Measurements from ENCODE around the gene EDAR.

Gene EDAR

GRCh38 chr2:108934151-108934550 lies 54.9 kb downstream of the EDAR start:
- H3K27ac ChIP-seq = no peak overlapping the region
- TF ChIP-seq CTCF (conservative IDR thresholded peaks at IDR 0.05) = no peak

- TF ChIP-seq CTCF (conservative IDR thresholded peaks at IDR 0.05) = no peak
- H3K27ac ChIP-seq = no peak overlapping the region
Observed at GRCh38 chr2:108933691-108934117, 55.3 kb downstream of the EDAR start.

GRCh38 chr2:108932736-108933332 lies 56.2 kb downstream of the EDAR start:
- no peak for TF ChIP-seq CTCF (conservative IDR thresholded peaks at IDR 0.05)

GRCh38 chr2:108931372-108931771 lies 57.6 kb downstream of the EDAR start:
- no peak overlapping the region for H3K27ac ChIP-seq
- no peak for TF ChIP-seq CTCF (conservative IDR thresholded peaks at IDR 0.05)

More at GRCh38 chr2:108932736-108933332, 56.2 kb downstream of the EDAR start:
- no peak overlapping the region for H3K27ac ChIP-seq

GRCh38 chr2:108929807-108930425 lies 59.1 kb downstream of the EDAR start:
- no peak overlapping the region for H3K27ac ChIP-seq
- no peak for TF ChIP-seq CTCF (conservative IDR thresholded peaks at IDR 0.05)

GRCh38 chr2:108928660-108929377 lies 60.2 kb downstream of the EDAR start:
- peak; percentile 21 for TF ChIP-seq CTCF (conservative IDR thresholded peaks at IDR 0.05)
- H3K27ac ChIP-seq = no peak overlapping the region

- H3K27ac ChIP-seq = no peak overlapping the region
- peak; percentile 90 for TF ChIP-seq CTCF (conservative IDR thresholded peaks at IDR 0.05)
Observed at GRCh38 chr2:108927936-108928659, 60.9 kb downstream of the EDAR start.

All from VCaP (cell line).